ENCODE results near the gene CX3CL1.

DNA sequence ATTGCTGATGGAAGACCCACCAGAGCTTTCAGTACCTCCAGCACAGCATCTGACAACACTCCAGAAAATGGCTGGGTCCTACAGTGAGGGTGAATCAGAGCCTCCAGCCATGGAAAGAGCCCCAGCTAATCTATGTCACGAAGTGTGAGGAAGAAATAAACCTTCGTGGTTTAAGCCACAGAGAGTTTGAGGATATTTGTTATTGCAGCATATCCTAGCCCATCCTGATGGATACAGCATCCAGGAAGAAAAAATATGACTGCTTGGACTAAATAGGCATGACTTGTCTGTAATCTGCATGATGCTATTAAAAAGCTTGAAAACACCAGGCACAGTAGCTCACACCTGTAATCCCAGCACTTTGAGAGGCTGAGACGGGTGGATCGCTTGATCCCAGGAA lies 19.0 kb downstream of the CX3CL1 start:
- TF ChIP-seq, protein P1, sequence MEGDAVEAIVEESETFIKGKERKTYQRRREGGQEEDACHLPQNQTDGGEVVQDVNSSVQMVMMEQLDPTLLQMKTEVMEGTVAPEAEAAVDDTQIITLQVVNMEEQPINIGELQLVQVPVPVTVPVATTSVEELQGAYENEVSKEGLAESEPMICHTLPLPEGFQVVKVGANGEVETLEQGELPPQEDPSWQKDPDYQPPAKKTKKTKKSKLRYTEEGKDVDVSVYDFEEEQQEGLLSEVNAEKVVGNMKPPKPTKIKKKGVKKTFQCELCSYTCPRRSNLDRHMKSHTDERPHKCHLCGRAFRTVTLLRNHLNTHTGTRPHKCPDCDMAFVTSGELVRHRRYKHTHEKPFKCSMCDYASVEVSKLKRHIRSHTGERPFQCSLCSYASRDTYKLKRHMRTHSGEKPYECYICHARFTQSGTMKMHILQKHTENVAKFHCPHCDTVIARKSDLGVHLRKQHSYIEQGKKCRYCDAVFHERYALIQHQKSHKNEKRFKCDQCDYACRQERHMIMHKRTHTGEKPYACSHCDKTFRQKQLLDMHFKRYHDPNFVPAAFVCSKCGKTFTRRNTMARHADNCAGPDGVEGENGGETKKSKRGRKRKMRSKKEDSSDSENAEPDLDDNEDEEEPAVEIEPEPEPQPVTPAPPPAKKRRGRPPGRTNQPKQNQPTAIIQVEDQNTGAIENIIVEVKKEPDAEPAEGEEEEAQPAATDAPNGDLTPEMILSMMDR (conservative IDR thresholded peaks at IDR 0.05 in 1 of 2, IDR thresholded peaks at IDR 0.05 in 1 of 2; ENCODE audit: extremely low read depth in 1 of 2, insufficient read depth in 1 of 2, low read depth in 1 of 2, low read length in 2 of 2) = no peak
- no peak for TF ChIP-seq EZH2 (IDR thresholded peaks at IDR 0.05; ENCODE audit: borderline replicate concordance, low read length)
